Naive thymus-derived CD4-positive, alpha-beta T cell (primary cell): ENCODE data around the gene SNX24. TPM values are rescaled to one million over a fixed set of nuclear protein-coding genes. Genes with fewer than 3 reads are reported as not detected.
"Not testable (repeated sequence)": the region's sequence is repeated elsewhere in the genome, so short reads cannot be mapped to it uniquely, and the experiment has no call there.

Experiments used
- ATAC-seq: fragments of 150-1000 bp; cut with Tn5 transposase; 2 replicates; pipeline ENCODE4 v1.10.0; 2021; ENCODE audit warnings: mild to moderate bottlenecking, moderate library complexity
- CTCF ChIA-PET: fragments of 350-600 bp; sonication (Branson Sonifier 250); formaldehyde crosslinking; loops from one replicate; lab custom pipeline; 2021; ENCODE audit warnings: antibody characterized with exemption; lab: Charles Lee
- POLR2A ChIA-PET: fragments of 350-600 bp; sonication (Branson Sonifier 250); formaldehyde crosslinking; loops from one replicate; lab custom pipeline; 2021; ENCODE audit warnings: antibody characterized with exemption, inconsistent platforms; lab: Charles Lee
- DNase-seq, 9 donors: peaks; one replicate each; pipeline versions ENCODE4 v3.0.0 to v3.0.0-alpha.2; 2020 to 2022; ENCODE audit warnings: mixed read lengths in 1 of 9
- H3K27ac ChIP-seq: one replicate; pipeline ENCODE4 v1.7.0; 2013; ENCODE audit warnings: mild to moderate bottlenecking, low read depth, low read length, moderate library complexity
- H3K27me3 ChIP-seq, 2 donors: one replicate each; pipeline ENCODE4 v1.7.0; 2013; ENCODE audit warnings: low read length in 2 of 2, mild to moderate bottlenecking in 2 of 2, moderate library complexity in 2 of 2; ENCODE audit not compliant: control insufficient read depth in 2 of 2, insufficient read depth in 2 of 2
- H3K36me3 ChIP-seq, 3 experiments: 1 replicate in 2 of 3; 2 replicates in 1 of 3; pipeline ENCODE4 v1.7.0; 2013; ENCODE audit warnings: low read length in 3 of 3, mild to moderate bottlenecking in 3 of 3, moderate library complexity in 1 of 3; ENCODE audit not compliant: insufficient read depth in 3 of 3, control insufficient read depth in 2 of 3
- H3K4me1 ChIP-seq, 2 donors: one replicate each; pipeline ENCODE4 v1.7.0; 2013; ENCODE audit warnings: low read length in 2 of 2, mild to moderate bottlenecking in 2 of 2, moderate library complexity in 1 of 2; ENCODE audit not compliant: control insufficient read depth in 2 of 2, insufficient read depth in 2 of 2
- H3K4me3 ChIP-seq: 2 replicates; pipeline ENCODE4 v1.7.0; 2013; ENCODE audit warnings: mild to moderate bottlenecking, low read length
- H3K9me3 ChIP-seq, 3 experiments: 1 replicate in 2 of 3; 2 replicates in 1 of 3; pipeline ENCODE4 v1.7.0; 2013; ENCODE audit warnings: low read length in 3 of 3; ENCODE audit not compliant: control insufficient read depth in 2 of 3
- H3K27ac Mint-ChIP-seq, 9 donors: one replicate each; pipeline ENCODE4 v1.8.0; 2020 to 2022; ENCODE audit warnings: mixed read lengths in 9 of 9, mild to moderate bottlenecking in 8 of 9, moderate library complexity in 5 of 9, inconsistent platforms in 2 of 9
- H3K27me3 Mint-ChIP-seq, 5 donors: one replicate each; pipeline ENCODE4 v1.8.0; 2021 to 2022; ENCODE audit warnings: mixed read lengths in 5 of 5, mild to moderate bottlenecking in 1 of 5
- H3K36me3 Mint-ChIP-seq, 5 donors: one replicate each; pipeline ENCODE4 v1.8.0; 2020 to 2022; ENCODE audit warnings: mixed read lengths in 5 of 5, mild to moderate bottlenecking in 3 of 5, inconsistent platforms in 1 of 5
- H3K4me1 Mint-ChIP-seq, 7 donors: one replicate each; pipeline ENCODE4 v1.8.0; 2020 to 2022; ENCODE audit warnings: mixed read lengths in 7 of 7, mild to moderate bottlenecking in 3 of 7, inconsistent platforms in 1 of 7
- H3K4me3 Mint-ChIP-seq, 10 donors: one replicate each; pipeline ENCODE4 v1.8.0; 2020 to 2022; ENCODE audit warnings: mild to moderate bottlenecking in 10 of 10, mixed read lengths in 10 of 10, moderate library complexity in 6 of 10, inconsistent platforms in 2 of 10
- H3K9me3 Mint-ChIP-seq, 11 donors: one replicate each; pipeline ENCODE4 v1.8.0; 2020 to 2022; ENCODE audit warnings: mixed read lengths in 11 of 11, mild to moderate bottlenecking in 4 of 11, inconsistent platforms in 1 of 11, moderate library complexity in 1 of 11
- intact Hi-C, 2 donors: fragments of 100-400 bp; cut with micrococcal nuclease; formaldehyde crosslinking; loops; one replicate each; pipeline ENCODE4 v1.15.1; 2023
- polyA plus RNA-seq, 2 donors: library from polyadenylated mRNA; unstranded; fragments of 300-500 nt; fragmentation: Illumina TruSeq; gene quantifications; one replicate each; pipeline ENCODE4 v1.2.3, GENCODE V29; 2021
- total RNA-seq, 6 experiments: library from RNA in 5 of 6; stranded (reverse) in 5 of 6; gene quantifications; 1 replicate in 5 of 6; 2 replicates in 1 of 6; pipeline ENCODE4 v1.2.3 and lab custom pipeline; 2021 to 2026

The SNX24 gene
- total and polyA plus RNA-seq, 7 experiments from 2014 or later = 1.2 to 3.5 (median 2.1) TPM

- no peaks in the 10 kb centered on the region for H3K36me3 ChIP-seq
- intact Hi-C loops = no loop called here
- CTCF ChIA-PET = no interaction called here
- H3K4me3 ChIP-seq = no peak overlapping the region
- no peaks in the 10 kb centered on the region for H3K9me3 ChIP-seq
- H3K27me3 ChIP-seq = no peaks in the 10 kb centered on the region
- Mint-ChIP-seq H3K27ac (no peak overlapping the region), H3K9me3 (no peaks in the 10 kb centered on the region), H3K4me1 (no peaks in the 10 kb centered on the region), H3K27me3 (no peaks in the 10 kb centered on the region), H3K4me3 (no peak overlapping the region), H3K36me3 (peaks cover 0 to 9% (median 0%) of the 10 kb centered on the region in 5 donors)
- POLR2A ChIA-PET = no interaction called here
- no peak for ATAC-seq
- DNase-seq = no peak
- H3K4me1 ChIP-seq = no peaks in the 10 kb centered on the region
- no peak overlapping the region for H3K27ac ChIP-seq
Measured at GRCh38 chr5:122971333-122971732, 125.9 kb downstream of the SNX24 start.

GRCh38 chr5:122972877-122973276 lies 127.5 kb downstream of the SNX24 start:
- Mint-ChIP-seq H3K27ac (no peak overlapping the region), H3K4me3 (no peak overlapping the region), H3K9me3 (no peaks in the 10 kb centered on the region), H3K4me1 (no peaks in the 10 kb centered on the region), H3K27me3 (no peaks in the 10 kb centered on the region), H3K36me3 (peaks cover 0 to 9% (median 0%) of the 10 kb centered on the region in 5 donors)
- no peaks in the 10 kb centered on the region for H3K9me3 ChIP-seq
- intact Hi-C loops = no loop called here
- ChIA-PET POLR2A (no interaction called here), CTCF (no interaction called here)
- no peaks in the 10 kb centered on the region for H3K36me3 ChIP-seq
- ATAC-seq (no peak), DNase-seq (no peak)
- no peak overlapping the region for H3K27ac ChIP-seq
- H3K27me3 ChIP-seq = no peaks in the 10 kb centered on the region
- H3K4me3 ChIP-seq = no peak overlapping the region
- H3K4me1 ChIP-seq = no peaks in the 10 kb centered on the region

- H3K27me3 ChIP-seq, POLR2A ChIA-PET, H3K36me3 ChIP-seq, H3K4me1 Mint-ChIP-seq, H3K4me1 ChIP-seq, H3K9me3 ChIP-seq, intact Hi-C loops, CTCF ChIA-PET, H3K9me3 Mint-ChIP-seq, H3K4me3 Mint-ChIP-seq, ATAC-seq, H3K36me3 Mint-ChIP-seq, H3K27me3 Mint-ChIP-seq, H3K4me3 ChIP-seq, H3K27ac ChIP-seq, DNase-seq, H3K27ac Mint-ChIP-seq: not testable (repeated sequence)
Measured at GRCh38 chr5:122973759-122974158, 128.3 kb downstream of the SNX24 start.

GRCh38 chr5:122974251-122974650 lies 128.8 kb downstream of the SNX24 start:
- H3K36me3 ChIP-seq, H3K27ac Mint-ChIP-seq, H3K4me3 ChIP-seq, CTCF ChIA-PET, H3K27me3 ChIP-seq, DNase-seq, H3K4me1 Mint-ChIP-seq, H3K27ac ChIP-seq, ATAC-seq, H3K36me3 Mint-ChIP-seq, intact Hi-C loops, H3K27me3 Mint-ChIP-seq, H3K9me3 Mint-ChIP-seq, H3K4me3 Mint-ChIP-seq, POLR2A ChIA-PET, H3K4me1 ChIP-seq, H3K9me3 ChIP-seq: not testable (repeated sequence)

GRCh38 chr5:122977319-122977718 lies 131.9 kb downstream of the SNX24 start:
- Histone ChIP-seq H3K4me1 (no peaks in the 10 kb centered on the region), H3K4me3 (no peak overlapping the region), H3K27me3 (no peaks in the 10 kb centered on the region), H3K9me3 (no peaks in the 10 kb centered on the region), H3K36me3 (no peaks in the 10 kb centered on the region), H3K27ac (no peak overlapping the region)
- intact Hi-C loops = no loop called here
- Mint-ChIP-seq H3K4me3 (no peak overlapping the region), H3K27me3 (peaks cover 0 to 4% (median 0%) of the 10 kb centered on the region in 5 donors), H3K36me3 (peaks cover 0 to 4% (median 0%) of the 10 kb centered on the region in 5 donors), H3K9me3 (no peaks in the 10 kb centered on the region), H3K4me1 (no peaks in the 10 kb centered on the region), H3K27ac (no peak overlapping the region)
- CTCF ChIA-PET = no interaction called here
- DNase-seq (no peak), ATAC-seq (no peak)
- POLR2A ChIA-PET = no interaction called here

- Mint-ChIP-seq H3K27ac (no peak overlapping the region), H3K9me3 (no peaks in the 10 kb centered on the region), H3K4me3 (no peak overlapping the region), H3K36me3 (peaks cover 0 to 2% (median 0%) of the 10 kb centered on the region in 5 donors), H3K27me3 (peaks cover 0 to 4% (median 0%) of the 10 kb centered on the region in 5 donors), H3K4me1 (no peaks in the 10 kb centered on the region)
- Histone ChIP-seq H3K27ac (no peak overlapping the region), H3K36me3 (no peaks in the 10 kb centered on the region), H3K27me3 (no peaks in the 10 kb centered on the region), H3K9me3 (no peaks in the 10 kb centered on the region), H3K4me3 (no peak overlapping the region), H3K4me1 (no peaks in the 10 kb centered on the region)
- no peak for DNase-seq
- intact Hi-C loops = no loop called here
- ChIA-PET CTCF (no interaction called here), POLR2A (no interaction called here)
- ATAC-seq = no peak
Measured at GRCh38 chr5:122978068-122978467, 132.7 kb downstream of the SNX24 start.

- no peaks in the 10 kb centered on the region for H3K4me1 ChIP-seq
- no peaks in the 10 kb centered on the region for H3K9me3 ChIP-seq
- no peaks in the 10 kb centered on the region for H3K36me3 ChIP-seq
- Mint-ChIP-seq H3K9me3 (no peaks in the 10 kb centered on the region), H3K4me1 (no peaks in the 10 kb centered on the region), H3K27ac (no peak overlapping the region), H3K27me3 (peaks cover 0 to 4% (median 0%) of the 10 kb centered on the region in 5 donors), H3K4me3 (no peak overlapping the region), H3K36me3 (no peaks in the 10 kb centered on the region)
- no peak overlapping the region for H3K4me3 ChIP-seq
- ChIA-PET POLR2A (no interaction called here), CTCF (no interaction called here)
- intact Hi-C loops = no loop called here
- H3K27ac ChIP-seq = no peak overlapping the region
- ATAC-seq = no peak
- no peak for DNase-seq
- H3K27me3 ChIP-seq = no peaks in the 10 kb centered on the region
Measured at GRCh38 chr5:122978644-122979297, 133.4 kb downstream of the SNX24 start.
